ENCODE data around the gene POLR2F. TPM values are rescaled to one million over a fixed set of nuclear protein-coding genes. Genes with fewer than 3 reads are reported as not detected.

The POLR2F gene
- total and polyA plus RNA-seq, 9 of the 15 experiments (the other 6 are each of a cell fraction or from before 2014, with no cell fraction given), result 98.9 to 410 (median 168) TPM

DNA sequence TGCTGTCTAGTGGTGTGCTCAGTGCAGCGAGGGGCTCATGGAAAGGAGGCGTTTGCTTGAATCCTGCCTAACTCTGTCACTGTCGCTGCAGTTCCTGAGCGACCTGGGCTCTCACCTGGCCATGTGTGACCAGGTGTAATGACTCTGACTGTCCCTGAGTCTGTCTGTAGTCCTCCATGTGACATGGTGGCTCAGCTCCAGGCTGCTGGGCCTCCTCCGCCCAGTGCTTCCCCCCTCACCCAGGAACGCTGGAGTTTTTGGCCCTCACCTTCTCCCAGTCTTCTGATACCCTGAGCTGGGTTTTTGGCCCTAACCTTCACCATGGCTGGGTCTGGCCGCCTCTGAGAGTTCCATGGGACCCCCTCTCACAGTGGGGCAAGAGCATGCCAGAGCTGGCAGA lies 27.1 kb upstream of the POLR2F start:
- no peaks in the 10 kb centered on the region for H3K27me3 ChIP-seq (ENCODE audit: control insufficient read depth in 2 of 2, insufficient read depth in 2 of 2, low read length in 2 of 2)

More for the DNA sequence above, 27.1 kb upstream of the POLR2F start:
- Histone ChIP-seq H3K79me2 (ENCODE audit: control insufficient read depth, insufficient read depth, low read length) (no peaks in the 10 kb centered on the region), H3K4me1 (replicated peaks in 1 of 2; ENCODE audit: control insufficient read depth in 2 of 2, insufficient read depth in 2 of 2, low read length in 2 of 2) (peaks cover 0 to 15% of the 10 kb centered on the region in 2 experiments; a peak in 2 of 5 replicates), H3K4me3 (no peak overlapping the region), H2AFZ (ENCODE audit: low read depth, low read length) (no peak overlapping the region), H3K9ac (ENCODE audit: insufficient read depth in 1 of 2, low read depth in 2 of 2, low read length in 2 of 2) (no peak overlapping the region; a peak in 1 of 4 replicates), H3K9me1 (ENCODE audit: control insufficient read depth, insufficient read depth, low read length) (no peaks in the 10 kb centered on the region), H3K9me3 (replicated peaks; ENCODE audit: control insufficient read depth, insufficient read depth, low read depth, low read length) (no peaks in the 10 kb centered on the region), H3K36me3 (ENCODE audit: control insufficient read depth, insufficient read depth, low read length) (peaks cover 18% of the 10 kb centered on the region; the same call in 2 of the 3 replicates), H3K4me2 (ENCODE audit: insufficient read depth, low read length) (no peak overlapping the region), H3K27ac (ENCODE audit: extremely low read depth, low read depth, low read length) (no peak overlapping the region), H4K20me1 (replicated peaks; ENCODE audit: control insufficient read depth, insufficient read depth, low read length) (no peaks in the 10 kb centered on the region)
- ChIA-PET CTCF (ENCODE audit: low intra/inter-chr PET ratio) (no interaction called here), POLR2A (interaction anchor here (0.8 kb wide), 1 partner anchor 16 kb away, joined by 7 read pairs; no protein-coding TSS in a partner anchor)
- no peak for ATAC-seq
- in situ Hi-C loops (cut with MboI), result no loop called here
- intact Hi-C loops (cut with micrococcal nuclease), result no loop called here
- BruUV-seq (replicated peaks), result no TSS peak
- no peak for DNase-seq (ENCODE audit: extremely low read depth in 1 of 4, low spot score in 3 of 4)
- TF ChIP-seq, protein P1, sequence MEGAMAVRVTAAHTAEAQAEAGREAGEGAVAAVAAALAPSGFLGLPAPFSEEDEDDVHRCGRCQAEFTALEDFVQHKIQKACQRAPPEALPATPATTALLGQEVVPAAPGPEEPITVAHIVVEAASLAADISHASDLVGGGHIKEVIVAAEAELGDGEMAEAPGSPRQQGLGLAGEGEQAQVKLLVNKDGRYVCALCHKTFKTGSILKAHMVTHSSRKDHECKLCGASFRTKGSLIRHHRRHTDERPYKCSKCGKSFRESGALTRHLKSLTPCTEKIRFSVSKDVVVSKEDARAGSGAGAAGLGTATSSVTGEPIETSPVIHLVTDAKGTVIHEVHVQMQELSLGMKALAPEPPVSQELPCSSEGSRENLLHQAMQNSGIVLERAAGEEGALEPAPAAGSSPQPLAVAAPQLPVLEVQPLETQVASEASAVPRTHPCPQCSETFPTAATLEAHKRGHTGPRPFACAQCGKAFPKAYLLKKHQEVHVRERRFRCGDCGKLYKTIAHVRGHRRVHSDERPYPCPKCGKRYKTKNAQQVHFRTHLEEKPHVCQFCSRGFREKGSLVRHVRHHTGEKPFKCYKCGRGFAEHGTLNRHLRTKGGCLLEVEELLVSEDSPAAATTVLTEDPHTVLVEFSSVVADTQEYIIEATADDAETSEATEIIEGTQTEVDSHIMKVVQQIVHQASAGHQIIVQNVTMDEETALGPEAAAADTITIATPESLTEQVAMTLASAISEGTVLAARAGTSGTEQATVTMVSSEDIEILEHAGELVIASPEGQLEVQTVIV (CRISPR knock-in tag; IDR thresholded peaks at IDR 0.05; ENCODE audit: borderline replicate concordance), result no peak
- TF ChIP-seq, protein P2, sequence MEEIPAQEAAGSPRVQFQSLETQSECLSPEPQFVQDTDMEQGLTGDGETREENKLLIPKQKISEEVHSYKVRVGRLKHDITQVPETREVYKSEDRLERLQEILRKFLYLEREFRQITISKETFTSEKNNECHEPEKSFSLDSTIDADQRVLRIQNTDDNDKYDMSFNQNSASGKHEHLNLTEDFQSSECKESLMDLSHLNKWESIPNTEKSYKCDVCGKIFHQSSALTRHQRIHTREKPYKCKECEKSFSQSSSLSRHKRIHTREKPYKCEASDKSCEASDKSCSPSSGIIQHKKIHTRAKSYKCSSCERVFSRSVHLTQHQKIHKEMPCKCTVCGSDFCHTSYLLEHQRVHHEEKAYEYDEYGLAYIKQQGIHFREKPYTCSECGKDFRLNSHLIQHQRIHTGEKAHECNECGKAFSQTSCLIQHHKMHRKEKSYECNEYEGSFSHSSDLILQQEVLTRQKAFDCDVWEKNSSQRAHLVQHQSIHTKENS (CRISPR knock-in tag; IDR thresholded peaks at IDR 0.05), result no peak
- TF ChIP-seq GTF2A2 (tag; IDR thresholded peaks at IDR 0.05) (no peak), ZNF184 (CRISPR knock-in tag; IDR thresholded peaks at IDR 0.05) (no peak), KAT7 (CRISPR knock-in tag; IDR thresholded peaks at IDR 0.05; ENCODE audit: borderline replicate concordance) (no peak), L3MBTL2 (IDR thresholded peaks at IDR 0.05) (no peak), MEIS2 (IDR thresholded peaks at IDR 0.05; ENCODE audit: partially characterized antibody) (no peak), ZNF12 (CRISPR knock-in tag; IDR thresholded peaks at IDR 0.05) (no peak), SRSF9 (IDR thresholded peaks at IDR 0.05; ENCODE audit: borderline replicate concordance, low read depth, low read length) (no peak), RHOXF2B (CRISPR knock-in tag; conservative IDR thresholded peaks at IDR 0.05) (no peak), HDGF (IDR thresholded peaks at IDR 0.05) (no peak), ZNF696 (CRISPR knock-in tag; conservative IDR thresholded peaks at IDR 0.05) (no peak), IRF2 (CRISPR knock-in tag; IDR thresholded peaks at IDR 0.05) (no peak)
- TF ChIP-seq, protein P3, sequence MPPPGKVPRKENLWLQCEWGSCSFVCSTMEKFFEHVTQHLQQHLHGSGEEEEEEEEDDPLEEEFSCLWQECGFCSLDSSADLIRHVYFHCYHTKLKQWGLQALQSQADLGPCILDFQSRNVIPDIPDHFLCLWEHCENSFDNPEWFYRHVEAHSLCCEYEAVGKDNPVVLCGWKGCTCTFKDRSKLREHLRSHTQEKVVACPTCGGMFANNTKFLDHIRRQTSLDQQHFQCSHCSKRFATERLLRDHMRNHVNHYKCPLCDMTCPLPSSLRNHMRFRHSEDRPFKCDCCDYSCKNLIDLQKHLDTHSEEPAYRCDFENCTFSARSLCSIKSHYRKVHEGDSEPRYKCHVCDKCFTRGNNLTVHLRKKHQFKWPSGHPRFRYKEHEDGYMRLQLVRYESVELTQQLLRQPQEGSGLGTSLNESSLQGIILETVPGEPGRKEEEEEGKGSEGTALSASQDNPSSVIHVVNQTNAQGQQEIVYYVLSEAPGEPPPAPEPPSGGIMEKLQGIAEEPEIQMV (tag; conservative IDR thresholded peaks at IDR 0.05; ENCODE audit: low read depth), result no peak
- FAIRE-seq, result no peak
- WGBS (ENCODE audit: insufficient coverage, low coverage, missing lambda C conversion rate), result 87% methylated on average over 5 of the region's 7 CpGs
